SK-N-SH (cell line): ENCODE measurements around the gene DVL1. TPM values are rescaled to one million over a fixed set of nuclear protein-coding genes. Genes with fewer than 3 reads are reported as not detected.

Experiments
- CTCF ChIA-PET: fragments of 300-600, 350-600 bp; formaldehyde crosslinking; extraction: SDS; loops from one replicate; lab custom pipeline; 2021; lab: Yijun Ruan, JAX
- POLR2A ChIA-PET: fragments of 350-600 bp; sonication (Branson Sonifier 250); formaldehyde crosslinking; extraction: SDS; loops from one replicate; lab custom pipeline; 2020; ENCODE audit warnings: antibody characterized with exemption, inconsistent platforms; lab: Yijun Ruan, JAX
- DNase-seq: peaks from one replicate; pipeline ENCODE4 v3.0.0; 2012
- H2AFZ ChIP-seq: fragments of 200-600 bp; sonication (generic); 2 replicates; pipeline ENCODE4 v1.8.1; 2016; ENCODE audit warnings: antibody characterized with exemption, mild to moderate bottlenecking, low read depth
- H3F3A ChIP-seq: fragments of 200-600 bp; sonication (generic); replicated peaks from 2 replicates; pipeline ENCODE3; 2016; ENCODE audit warnings: antibody characterized with exemption, mild to moderate bottlenecking; ENCODE audit not compliant: insufficient read depth
- H3K27ac ChIP-seq, 2 experiments: fragments of 200-500 bp in 1 of 2; fragments of 200-600 bp in 1 of 2; sonication (Bioruptor generic) in 1 of 2; sonication (generic), shearing (Covaris generic) in 1 of 2; 2 replicates each; pipeline versions ENCODE4 v1.5.1 to v1.6.1; 2014 to 2016; ENCODE audit warnings: low read depth in 2 of 2, inconsistent platforms in 1 of 2, low read length in 1 of 2, mild to moderate bottlenecking in 1 of 2, mixed read lengths in 1 of 2
- H3K27me3 ChIP-seq: fragments of 200-600 bp; sonication (generic), shearing (Covaris generic); 2 replicates; pipeline ENCODE4 v1.6.1; 2016; ENCODE audit warnings: mixed run types; ENCODE audit not compliant: insufficient read depth
- H3K36me3 ChIP-seq, 2 experiments: fragments of 200-500 bp in 1 of 2; fragments of 200-600 bp in 1 of 2; sonication (Bioruptor generic) in 1 of 2; sonication (generic) in 1 of 2; replicated peaks in 1 of 2; 2 replicates each; pipeline versions ENCODE3 to v1.5.1; 2014 to 2016; ENCODE audit warnings: low read length in 1 of 2, mild to moderate bottlenecking in 1 of 2; ENCODE audit not compliant: insufficient read depth in 2 of 2, control insufficient read depth in 1 of 2
- H3K4me1 ChIP-seq, 2 experiments: fragments of 200-500 bp in 1 of 2; fragments of 200-600 bp in 1 of 2; sonication (Bioruptor generic) in 1 of 2; sonication (generic), shearing (Covaris generic) in 1 of 2; 2 replicates each; pipeline versions ENCODE4 v1.5.1 to v1.6.1; 2014 to 2016; ENCODE audit warnings: low read depth in 1 of 2, low read length in 1 of 2, mixed run types in 1 of 2; ENCODE audit not compliant: insufficient read depth in 2 of 2, control insufficient read depth in 1 of 2
- H3K4me2 ChIP-seq: fragments of 200-600 bp; sonication (generic), shearing (Covaris generic); 2 replicates; pipeline ENCODE4 v1.6.1; 2017; ENCODE audit warnings: mixed run types
- H3K4me3 ChIP-seq, 2 experiments: fragments of 200-500 bp in 1 of 2; fragments of 200-600 bp in 1 of 2; sonication (Bioruptor generic) in 1 of 2; sonication (generic), shearing (Covaris generic) in 1 of 2; 2 replicates each; pipeline versions ENCODE4 v1.5.1 to v1.8.1; 2014 to 2016; ENCODE audit warnings: low read depth in 2 of 2, inconsistent platforms in 1 of 2, low read length in 1 of 2, mild to moderate bottlenecking in 1 of 2, mixed read lengths in 1 of 2, moderate library complexity in 1 of 2
- H3K79me2 ChIP-seq: fragments of 200-600 bp; sonication (generic); 2 replicates; pipeline ENCODE4 v1.8.1; 2017; ENCODE audit warnings: mild to moderate bottlenecking; ENCODE audit not compliant: insufficient read depth
- H3K9ac ChIP-seq: fragments of 200-600 bp; sonication (generic); 2 replicates; pipeline ENCODE4 v1.6.1; 2017; ENCODE audit warnings: mixed run types
- H3K9me2 ChIP-seq: fragments of 200-600 bp; sonication (generic); 2 replicates; pipeline ENCODE4 v1.6.1; 2017; ENCODE audit warnings: mixed run types
- H3K9me3 ChIP-seq: fragments of 200-600 bp; sonication (generic); 2 replicates; pipeline ENCODE4 v1.6.1; 2017; ENCODE audit warnings: mixed run types, mild to moderate bottlenecking, moderate library complexity
- H4K20me1 ChIP-seq: fragments of 200-600 bp; sonication (generic); 2 replicates; pipeline ENCODE4 v1.6.1; 2017; ENCODE audit warnings: mild to moderate bottlenecking, mixed run types; ENCODE audit not compliant: insufficient read depth
- EP300 ChIP-seq, 2 experiments: IDR thresholded peaks; 2 replicates each; pipeline versions ENCODE4 v1.4.0 to v1.6.1; 2012; ENCODE audit warnings: borderline replicate concordance in 1 of 2, low read depth in 1 of 2, low read length in 1 of 2
- FOSL2 ChIP-seq: IDR thresholded peaks from 2 replicates; pipeline ENCODE4 v1.4.0; 2012; ENCODE audit warnings: low read depth, mild to moderate bottlenecking, moderate library complexity, borderline replicate concordance
- GABPA ChIP-seq: IDR thresholded peaks from 2 replicates; pipeline ENCODE4 v1.4.0; 2012; ENCODE audit warnings: low read depth, mild to moderate bottlenecking
- GATA2 ChIP-seq: sonication (generic); formaldehyde crosslinking; IDR thresholded peaks from 2 replicates; pipeline ENCODE4 v1.5.0; 2020; ENCODE audit warnings: mild to moderate bottlenecking, missing genetic modification reagents
- JUND ChIP-seq: IDR thresholded peaks from 2 replicates; pipeline ENCODE4 v1.4.0; 2012
- MXI1 ChIP-seq: IDR thresholded peaks from 2 replicates; pipeline ENCODE4 v1.6.1; 2012; ENCODE audit warnings: mild to moderate bottlenecking, low read depth, low read length, improper control_type of control experiment
- POLR2AphosphoS5 ChIP-seq: IDR thresholded peaks from 2 replicates; pipeline ENCODE4 v1.6.1; 2012; ENCODE audit warnings: low read depth, low read length
- RXRA ChIP-seq: IDR thresholded peaks from 2 replicates; pipeline ENCODE4 v1.4.0; 2012; ENCODE audit warnings: low read depth, mild to moderate bottlenecking, borderline replicate concordance
- SIN3A ChIP-seq: IDR thresholded peaks from 2 replicates; pipeline ENCODE4 v1.6.1; 2012; ENCODE audit warnings: low read depth, mild to moderate bottlenecking, low read length, moderate library complexity, borderline replicate concordance
- TCF12 ChIP-seq: IDR thresholded peaks from 2 replicates; pipeline ENCODE4 v1.4.0; 2012
- TEAD4 ChIP-seq: IDR thresholded peaks from 2 replicates; pipeline ENCODE4 v1.4.0; 2012; ENCODE audit warnings: mild to moderate bottlenecking, borderline replicate concordance; ENCODE audit not compliant: insufficient read depth
- WGBS: methylation state at CpG from one replicate; pipeline ENCODE4 v1.1.6; 2017; ENCODE audit warnings: low lambda C conversion rate; 5-methylcytosine and 5-hydroxymethylcytosine counted together
- polyA plus RNA-seq, 3 experiments: library from polyadenylated mRNA; depleted of rRNA; stranded (reverse); fragments of >200 nt; gene quantifications; 2 replicates each; pipeline ENCODE4 v1.2.3, GENCODE V29; 2012
- TF ChIP-seq, protein P1 (sequence below): fragments of 200-600 bp; sonication (generic); IDR thresholded peaks from 2 replicates; pipeline ENCODE4 v1.6.1; 2017; ENCODE audit warnings: antibody characterized with exemption, mild to moderate bottlenecking, moderate library complexity
- TF ChIP-seq, protein P2 (sequence below): IDR thresholded peaks from 2 replicates; pipeline ENCODE4 v1.4.0; 2012; ENCODE audit warnings: low read depth, borderline replicate concordance
- TF ChIP-seq, protein P3 (sequence below): fragments of 150-350 bp; IDR thresholded peaks from 2 replicates; pipeline ENCODE4 v1.6.1; 2017; ENCODE audit warnings: antibody characterized with exemption, low read length, low read depth, borderline replicate concordance
- TF ChIP-seq, protein P4 (sequence below): fragments of 150-350 bp; IDR thresholded peaks from 2 replicates; pipeline ENCODE4 v1.6.1; 2016; ENCODE audit warnings: mild to moderate bottlenecking, low read depth, low read length

The DVL1 gene
- polyA plus RNA-seq, 1 of the 3 experiments (the other 2 are of a cell fraction): 32.0 TPM

DNA sequence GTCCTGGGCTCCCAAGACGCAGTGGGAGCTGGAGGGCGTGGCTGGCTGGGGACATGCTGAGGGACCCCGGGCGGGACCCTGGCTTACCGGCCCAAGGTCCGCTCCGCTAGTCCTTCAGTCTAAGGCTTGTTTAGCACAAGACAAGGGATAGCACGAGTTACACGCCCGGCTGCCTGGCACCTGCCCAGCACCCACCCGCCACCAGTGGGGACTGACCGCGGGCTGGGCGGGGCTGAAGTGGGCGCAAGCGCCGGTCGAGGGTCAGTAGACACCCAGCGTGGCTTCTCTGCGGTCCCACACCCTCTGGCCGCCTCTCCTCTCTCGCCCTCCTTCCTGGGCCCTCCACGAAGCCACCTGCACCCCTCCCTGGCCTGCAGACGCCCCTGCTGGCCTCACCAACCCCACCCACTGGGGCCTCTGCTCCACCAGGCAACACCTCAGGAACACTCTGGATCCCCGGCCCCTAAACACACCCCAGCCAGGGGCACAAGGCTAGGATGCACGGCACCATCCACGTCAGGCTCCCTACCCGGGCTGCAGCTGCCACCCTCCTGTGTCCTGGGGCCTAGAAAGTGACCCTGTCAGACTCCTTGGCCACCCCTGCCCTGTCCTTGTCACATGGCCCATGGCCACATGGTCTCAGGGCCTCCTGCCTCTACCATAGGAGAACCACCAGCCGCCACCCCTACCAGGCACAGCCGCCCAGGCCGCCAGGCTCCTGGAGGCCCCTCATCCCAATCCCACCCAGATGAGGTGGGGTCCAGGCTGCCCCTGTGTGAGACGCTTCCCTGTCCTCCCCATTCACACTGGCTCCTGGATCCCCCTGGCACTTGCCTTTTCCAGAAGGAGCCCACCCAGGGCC lies 12.1 kb downstream of the DVL1 start:
- no peak overlapping the region for H3K9ac ChIP-seq
- no peaks in the 10 kb centered on the region for H3F3A ChIP-seq
- TF ChIP-seq, protein P1, sequence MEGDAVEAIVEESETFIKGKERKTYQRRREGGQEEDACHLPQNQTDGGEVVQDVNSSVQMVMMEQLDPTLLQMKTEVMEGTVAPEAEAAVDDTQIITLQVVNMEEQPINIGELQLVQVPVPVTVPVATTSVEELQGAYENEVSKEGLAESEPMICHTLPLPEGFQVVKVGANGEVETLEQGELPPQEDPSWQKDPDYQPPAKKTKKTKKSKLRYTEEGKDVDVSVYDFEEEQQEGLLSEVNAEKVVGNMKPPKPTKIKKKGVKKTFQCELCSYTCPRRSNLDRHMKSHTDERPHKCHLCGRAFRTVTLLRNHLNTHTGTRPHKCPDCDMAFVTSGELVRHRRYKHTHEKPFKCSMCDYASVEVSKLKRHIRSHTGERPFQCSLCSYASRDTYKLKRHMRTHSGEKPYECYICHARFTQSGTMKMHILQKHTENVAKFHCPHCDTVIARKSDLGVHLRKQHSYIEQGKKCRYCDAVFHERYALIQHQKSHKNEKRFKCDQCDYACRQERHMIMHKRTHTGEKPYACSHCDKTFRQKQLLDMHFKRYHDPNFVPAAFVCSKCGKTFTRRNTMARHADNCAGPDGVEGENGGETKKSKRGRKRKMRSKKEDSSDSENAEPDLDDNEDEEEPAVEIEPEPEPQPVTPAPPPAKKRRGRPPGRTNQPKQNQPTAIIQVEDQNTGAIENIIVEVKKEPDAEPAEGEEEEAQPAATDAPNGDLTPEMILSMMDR: no peak
- no peak for TF ChIP-seq SIN3A
- TF ChIP-seq, protein P2, sequence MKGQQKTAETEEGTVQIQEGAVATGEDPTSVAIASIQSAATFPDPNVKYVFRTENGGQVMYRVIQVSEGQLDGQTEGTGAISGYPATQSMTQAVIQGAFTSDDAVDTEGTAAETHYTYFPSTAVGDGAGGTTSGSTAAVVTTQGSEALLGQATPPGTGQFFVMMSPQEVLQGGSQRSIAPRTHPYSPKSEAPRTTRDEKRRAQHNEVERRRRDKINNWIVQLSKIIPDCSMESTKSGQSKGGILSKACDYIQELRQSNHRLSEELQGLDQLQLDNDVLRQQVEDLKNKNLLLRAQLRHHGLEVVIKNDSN: no peak
- no peak for TF ChIP-seq GABPA
- TF ChIP-seq, protein P3, sequence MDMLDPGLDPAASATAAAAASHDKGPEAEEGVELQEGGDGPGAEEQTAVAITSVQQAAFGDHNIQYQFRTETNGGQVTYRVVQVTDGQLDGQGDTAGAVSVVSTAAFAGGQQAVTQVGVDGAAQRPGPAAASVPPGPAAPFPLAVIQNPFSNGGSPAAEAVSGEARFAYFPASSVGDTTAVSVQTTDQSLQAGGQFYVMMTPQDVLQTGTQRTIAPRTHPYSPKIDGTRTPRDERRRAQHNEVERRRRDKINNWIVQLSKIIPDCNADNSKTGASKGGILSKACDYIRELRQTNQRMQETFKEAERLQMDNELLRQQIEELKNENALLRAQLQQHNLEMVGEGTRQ: no peak
- TF ChIP-seq TCF12: no peak
- TF ChIP-seq FOSL2: no peak
- no peak for TF ChIP-seq POLR2AphosphoS5
- TF ChIP-seq, protein P4, sequence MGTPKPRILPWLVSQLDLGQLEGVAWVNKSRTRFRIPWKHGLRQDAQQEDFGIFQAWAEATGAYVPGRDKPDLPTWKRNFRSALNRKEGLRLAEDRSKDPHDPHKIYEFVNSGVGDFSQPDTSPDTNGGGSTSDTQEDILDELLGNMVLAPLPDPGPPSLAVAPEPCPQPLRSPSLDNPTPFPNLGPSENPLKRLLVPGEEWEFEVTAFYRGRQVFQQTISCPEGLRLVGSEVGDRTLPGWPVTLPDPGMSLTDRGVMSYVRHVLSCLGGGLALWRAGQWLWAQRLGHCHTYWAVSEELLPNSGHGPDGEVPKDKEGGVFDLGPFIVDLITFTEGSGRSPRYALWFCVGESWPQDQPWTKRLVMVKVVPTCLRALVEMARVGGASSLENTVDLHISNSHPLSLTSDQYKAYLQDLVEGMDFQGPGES: no peak
- no peak for TF ChIP-seq EP300 (IDR thresholded peaks at IDR 0.05; ENCODE audit: borderline replicate concordance in 1 of 2, low read depth in 1 of 2, low read length in 1 of 2)
- no peak for TF ChIP-seq GATA2
- TF ChIP-seq RXRA: no peak
- TF ChIP-seq TEAD4: no peak
- TF ChIP-seq JUND: no peak
- TF ChIP-seq MXI1: no peak
- TF ChIP-seq, all 33 proteins: peak for 0
- Histone ChIP-seq H3K36me3 (peaks cover 0 to 20% of the 10 kb centered on the region in 2 experiments), H4K20me1 (peaks cover 5% of the 10 kb centered on the region; the same call in 1 of the 2 replicates), H3K27me3 (no peaks in the 10 kb centered on the region), H3K9me2 (no peaks in the 10 kb centered on the region), H3K4me3 (no peak overlapping the region), H3K27ac (no peak overlapping the region), H3K9me3 (no peaks in the 10 kb centered on the region), H3K79me2 (no peaks in the 10 kb centered on the region), H3K4me2 (no peak overlapping the region), H3K4me1 (no peaks in the 10 kb centered on the region; a peak in 1 of 4 replicates), H2AFZ (no peak overlapping the region)
- CTCF ChIA-PET: interaction anchor here (1.9 to 3.6 kb wide), 2 partner anchors 7 to 11 kb away, joined by 8 to 16 read pairs; no protein-coding TSS in a partner anchor
- WGBS: 97% methylated on average over 14 of the region's 32 CpGs
- POLR2A ChIA-PET: no interaction called here
- DNase-seq: no peak
